GM23338 (cell line): ENCODE data around the gene MEAK7. TPM values are rescaled to one million over a fixed set of nuclear protein-coding genes. Genes with fewer than 3 reads are reported as not detected.

Experiments
- ATAC-seq: fragments of 200-7000 bp; cut with Tn5 transposase; 3 replicates; pipeline ENCODE4 v1.9.1; 2020
- DNase-seq: peaks from one replicate; pipeline ENCODE4 v3.0.0-alpha.2; 2015; ENCODE audit warnings: low spot score
- H2AFZ ChIP-seq: fragments of 200-600 bp; sonication (generic); 2 replicates; pipeline ENCODE4 v1.8.0; 2016; ENCODE audit warnings: antibody characterized with exemption, mild to moderate bottlenecking, moderate library complexity
- H3F3A ChIP-seq: fragments of 200-600 bp; sonication (generic); replicated peaks from 2 replicates; pipeline ENCODE4 v1.8.0; 2017; ENCODE audit warnings: antibody characterized with exemption, mixed run types, low read depth
- H3K27ac ChIP-seq: fragments of 200-600 bp; sonication (generic); 2 replicates; pipeline ENCODE4 v1.6.1; 2016; ENCODE audit warnings: low read depth
- H3K27me3 ChIP-seq: fragments of 200-600 bp; sonication (generic); 2 replicates; pipeline ENCODE4 v1.8.0; 2016; ENCODE audit warnings: mild to moderate bottlenecking, mixed run types, moderate library complexity; ENCODE audit not compliant: insufficient read depth
- H3K36me3 ChIP-seq: fragments of 200-600 bp; sonication (generic); 2 replicates; pipeline ENCODE4 v1.8.0; 2016; ENCODE audit warnings: mild to moderate bottlenecking; ENCODE audit not compliant: insufficient read depth
- H3K4me1 ChIP-seq: fragments of 200-600 bp; sonication (generic); 2 replicates; pipeline ENCODE4 v1.8.0; 2016; ENCODE audit warnings: mild to moderate bottlenecking, moderate library complexity; ENCODE audit not compliant: insufficient read depth
- H3K4me2 ChIP-seq: fragments of 200-600 bp; sonication (generic); 2 replicates; pipeline ENCODE4 v1.7.1; 2017; ENCODE audit warnings: mixed run types
- H3K4me3 ChIP-seq: fragments of 200-600 bp; sonication (generic); 2 replicates; pipeline ENCODE4 v1.6.1; 2016; ENCODE audit warnings: mixed run types
- H3K79me2 ChIP-seq: fragments of 200-600 bp; sonication (generic); replicated peaks from 2 replicates; pipeline ENCODE4 v1.8.0; 2017; ENCODE audit warnings: mild to moderate bottlenecking; ENCODE audit not compliant: insufficient read depth
- H3K9me2 ChIP-seq: fragments of 200-600 bp; sonication (generic); 2 replicates; pipeline ENCODE4 v1.8.0; 2017; ENCODE audit not compliant: insufficient read depth
- H4K20me1 ChIP-seq: fragments of 200-600 bp; sonication (generic); replicated peaks from 2 replicates; pipeline ENCODE4 v1.8.0; 2017; ENCODE audit warnings: mild to moderate bottlenecking; ENCODE audit not compliant: insufficient read depth
- H3K27ac Mint-ChIP-seq: 2 replicates; pipeline ENCODE4 v1.8.0; 2020; ENCODE audit warnings: inconsistent platforms, mild to moderate bottlenecking, moderate library complexity, mixed read lengths
- H3K27me3 Mint-ChIP-seq: 3 replicates; pipeline ENCODE4 v1.8.0; 2022; ENCODE audit warnings: low read depth, mild to moderate bottlenecking, moderate library complexity, mixed read lengths, inconsistent platforms; ENCODE audit not compliant: insufficient read depth, poor library complexity
- H3K36me3 Mint-ChIP-seq: 3 replicates; pipeline ENCODE4 v1.8.0; 2021; ENCODE audit warnings: low read depth, mild to moderate bottlenecking, inconsistent platforms, moderate library complexity, mixed read lengths
- H3K4me1 Mint-ChIP-seq: 3 replicates; pipeline ENCODE4 v1.8.0; 2020; ENCODE audit warnings: mild to moderate bottlenecking, inconsistent platforms, mixed read lengths
- H3K4me3 Mint-ChIP-seq: 3 replicates; pipeline ENCODE4 v1.8.0; 2021; ENCODE audit warnings: moderate library complexity, mild to moderate bottlenecking, inconsistent platforms, mixed read lengths
- H3K9me3 Mint-ChIP-seq: 3 replicates; pipeline ENCODE4 v1.8.0; 2020; ENCODE audit warnings: moderate library complexity, mild to moderate bottlenecking, inconsistent platforms, mixed read lengths
- CREB1 ChIP-seq: fragments of 250-450 bp; sonication (Bioruptor Pico); IDR thresholded peaks from 2 replicates; pipeline ENCODE4 v1.5.0; 2020; ENCODE audit warnings: low read depth, mild to moderate bottlenecking, moderate library complexity
- CTCF ChIP-seq, 2 experiments: fragments of 200-600 bp in 1 of 2; sonication (generic) in 1 of 2; conservative IDR thresholded peaks; 2 replicates each; pipeline versions ENCODE4 v1.5.1 to v1.6.1; 2016 to 2017; ENCODE audit warnings: antibody characterized with exemption in 2 of 2, low read depth in 2 of 2, mild to moderate bottlenecking in 2 of 2, moderate library complexity in 1 of 2
- EZH2 ChIP-seq: fragments of 200-600 bp; sonication (generic); IDR thresholded peaks from one replicate; pipeline ENCODE4 v1.8.0; 2017; ENCODE audit warnings: antibody characterized with exemption, mild to moderate bottlenecking, low read depth; ENCODE audit not compliant: unreplicated experiment
- EZH2phosphoT487 ChIP-seq: fragments of 200-600 bp; sonication (generic); IDR thresholded peaks from one replicate; pipeline ENCODE4 v1.8.1; 2018; ENCODE audit warnings: antibody characterized with exemption; ENCODE audit not compliant: unreplicated experiment
- JUNB ChIP-seq: IDR thresholded peaks from one replicate; pipeline ENCODE4 v1.6.1; 2016; ENCODE audit warnings: antibody characterized with exemption; ENCODE audit not compliant: unreplicated experiment
- POLR2AphosphoS5 ChIP-seq: IDR thresholded peaks from 2 replicates; pipeline ENCODE4 v1.6.1; 2016; ENCODE audit warnings: antibody characterized with exemption, low read depth
- ZNF331 ChIP-seq: fragments of 250-450 bp; sonication (Bioruptor Pico); IDR thresholded peaks from 2 replicates; pipeline ENCODE4 v1.5.0; 2020; ENCODE audit warnings: low read depth, mild to moderate bottlenecking, moderate library complexity
- polyA plus RNA-seq: library from polyadenylated mRNA; unstranded; fragments of >200 nt; fragmentation: Nextera tagmentation; extraction: Ambion mirVana; gene quantifications from 2 replicates; pipeline ENCODE4 v1.2.1, GENCODE V29; 2016
- total RNA-seq: library from RNA; depleted of rRNA; stranded (reverse); fragments of >200 nt; shearing (Covaris generic); gene quantifications from 2 replicates; pipeline ENCODE4 v1.2.3, GENCODE V29; 2014

Gene MEAK7
- total and polyA plus RNA-seq, 2 experiments from 2014 or later: 7.5 to 17.2 TPM

- no peaks in the 10 kb centered on the region for H3K36me3 ChIP-seq
- H3K9me3 Mint-ChIP-seq: no peaks in the 10 kb centered on the region
- DNase-seq (no peak), ATAC-seq (no peak)
- H3K27ac Mint-ChIP-seq: no peak overlapping the region
- H3K4me3 ChIP-seq: no peak overlapping the region
- H4K20me1 ChIP-seq: no peaks in the 10 kb centered on the region
- H3K4me1 ChIP-seq: peaks cover 6% of the 10 kb centered on the region; the same call in 1 of the 2 replicates
- no peaks in the 10 kb centered on the region for H3K79me2 ChIP-seq
- no peaks in the 10 kb centered on the region for H3K36me3 Mint-ChIP-seq
- no peak overlapping the region for H2AFZ ChIP-seq
- peaks cover 14% of the 10 kb centered on the region for H3K27me3 Mint-ChIP-seq
- no peak overlapping the region for H3K4me2 ChIP-seq
- 0 out of 2 replicates have a peak, but pooled peaks cover 3% of the 10 kb centered on the region for H3F3A ChIP-seq
- no peak overlapping the region for H3K27ac ChIP-seq
- H3K9me2 ChIP-seq: no peaks in the 10 kb centered on the region
- TF ChIP-seq CTCF (conservative IDR thresholded peaks at IDR 0.05; ENCODE audit: low read depth in 2 of 2) (no peak), JUNB (no peak), EZH2 (no peak), POLR2AphosphoS5 (no peak)
- no peak overlapping the region for H3K4me3 Mint-ChIP-seq
- H3K27me3 ChIP-seq: no peaks in the 10 kb centered on the region
- H3K4me1 Mint-ChIP-seq: peaks cover 32% of the 10 kb centered on the region
Measured at GRCh38 chr16:84513123-84513522, 8.7 kb upstream of the MEAK7 start.

- Histone ChIP-seq H3F3A (0 out of 2 replicates have a peak, but pooled peaks cover 3% of the 10 kb centered on the region), H3K4me3 (no peak overlapping the region), H3K36me3 (no peaks in the 10 kb centered on the region), H3K9me2 (no peaks in the 10 kb centered on the region), H2AFZ (peak overlapping the region; percentile 25; the same call in 1 of the 2 replicates), H3K27ac (no peak overlapping the region), H3K27me3 (no peaks in the 10 kb centered on the region), H3K4me1 (peaks cover 6% of the 10 kb centered on the region; the same call in 1 of the 2 replicates), H3K4me2 (no peak overlapping the region), H3K79me2 (no peaks in the 10 kb centered on the region), H4K20me1 (no peaks in the 10 kb centered on the region)
- Mint-ChIP-seq H3K27me3 (peaks cover 11% of the 10 kb centered on the region), H3K9me3 (no peaks in the 10 kb centered on the region), H3K36me3 (no peaks in the 10 kb centered on the region), H3K27ac (no peak overlapping the region), H3K4me3 (no peak overlapping the region), H3K4me1 (peaks cover 32% of the 10 kb centered on the region)
- no peak for TF ChIP-seq ZNF331 (CRISPR knock-in tag)
- no peak for TF ChIP-seq EZH2phosphoT487
- ATAC-seq (no peak), DNase-seq (no peak)
Measured at GRCh38 chr16:84511831-84512230, 7.4 kb upstream of the MEAK7 start.

GRCh38 chr16:84511180-84511800 lies 6.8 kb upstream of the MEAK7 start:
- Histone ChIP-seq H4K20me1 (no peaks in the 10 kb centered on the region), H3K79me2 (no peaks in the 10 kb centered on the region), H3K4me2 (no peak overlapping the region; the same call in 1 of the 2 replicates), H3K9me2 (no peaks in the 10 kb centered on the region), H3K27me3 (no peaks in the 10 kb centered on the region), H3K4me1 (peaks cover 6% of the 10 kb centered on the region; the same call in 1 of the 2 replicates), H3F3A (0 out of 2 replicates have a peak, but pooled peaks cover 3% of the 10 kb centered on the region), H3K27ac (no peak overlapping the region), H2AFZ (peak overlapping the region; percentile 28; the same call in 1 of the 2 replicates), H3K36me3 (no peaks in the 10 kb centered on the region), H3K4me3 (peak overlapping the region; percentile 13; the same call in 1 of the 2 replicates)
- peak overlapping the region; percentile 13; the same call in 2 of the 3 replicates for H3K4me3 Mint-ChIP-seq
- H3K27me3 Mint-ChIP-seq: peaks cover 11% of the 10 kb centered on the region
- H3K9me3 Mint-ChIP-seq: no peaks in the 10 kb centered on the region
- DNase-seq (peak; percentile 90), ATAC-seq (peak; percentile 71)
- H3K4me1 Mint-ChIP-seq: peaks cover 32% of the 10 kb centered on the region
- no peak overlapping the region for H3K27ac Mint-ChIP-seq
- TF ChIP-seq CREB1 (CRISPR knock-in tag) (no peak), CTCF (conservative IDR thresholded peaks at IDR 0.05; ENCODE audit: low read depth in 2 of 2) (peak; percentile 98 to 100)
- H3K36me3 Mint-ChIP-seq: no peaks in the 10 kb centered on the region
